GM12878 (cell line): ENCODE data around the gene B3GNT7. TPM values are rescaled to one million over a fixed set of nuclear protein-coding genes. Genes with fewer than 3 reads are reported as not detected.

ENCODE experiments used
- ATAC-seq: fragments of 200-7000 bp; cut with Tn5 transposase; 3 replicates; pipeline ENCODE4 v1.9.1; 2020; ENCODE audit warnings: mild to moderate bottlenecking, moderate library complexity
- BruUV-seq: library from RNA; stranded (reverse); fragments of 400-500 nt; replicated peaks from 2 replicates; lab custom pipeline; 2021; lab: Mats Ljungman, UMichigan
- CTCF ChIA-PET: fragments of 300-600 bp; sonication (Branson Sonifier 250); formaldehyde crosslinking; extraction: SDS; loops from one replicate; lab custom pipeline; 2021; ENCODE audit warnings: inconsistent platforms; lab: Yijun Ruan, JAX
- POLR2A ChIA-PET: fragments of 350-600 bp; formaldehyde crosslinking; extraction: SDS; loops from one replicate; lab custom pipeline; 2021; ENCODE audit warnings: inconsistent platforms; lab: Charles Lee
- RAD21 ChIA-PET: fragments of 300-600 bp; sonication (Branson Sonifier 250); formaldehyde crosslinking; loops from one replicate; lab custom pipeline; 2023; ENCODE audit warnings: antibody characterized with exemption; ENCODE audit not compliant: unreplicated experiment; lab: Charles Lee
- SMC1A ChIA-PET: fragments of 300-600 bp; sonication (Branson Sonifier 250); formaldehyde crosslinking; loops from one replicate; lab custom pipeline; 2023; ENCODE audit not compliant: unreplicated experiment, uncharacterized antibody; lab: Charles Lee
- DNase-seq: peaks from one replicate; pipeline ENCODE4 v3.0.0-alpha.2; 2011; ENCODE audit warnings: low read depth, low spot score
- FAIRE-seq: peaks from 3 replicates; lab custom pipeline; 2011; peaks lifted over from hg19 to GRCh38; lab: Jason Lieb, UNC
- H2AFZ ChIP-seq: 2 replicates; pipeline ENCODE4 v1.6.0; 2011; ENCODE audit warnings: low read depth, low read length, control low read depth; ENCODE audit not compliant: control insufficient read depth
- H3K27ac ChIP-seq: 2 replicates; pipeline ENCODE4 v1.5.1; 2011; ENCODE audit warnings: control low read depth; ENCODE audit not compliant: control insufficient read depth, insufficient read depth
- H3K27me3 ChIP-seq, 2 experiments: replicated peaks in 1 of 2; 2 replicates each; pipeline versions ENCODE4 v1.6.0 to v1.6.1; 2011; ENCODE audit warnings: low read length in 1 of 2; ENCODE audit not compliant: control insufficient read depth in 2 of 2, insufficient read depth in 2 of 2
- H3K36me3 ChIP-seq, 2 experiments: 2 replicates each; pipeline ENCODE4 v1.5.1; 2011; ENCODE audit warnings: low read length in 1 of 2; ENCODE audit not compliant: control insufficient read depth in 2 of 2, insufficient read depth in 2 of 2
- H3K4me1 ChIP-seq: 2 replicates; pipeline ENCODE4 v1.6.1; 2011; ENCODE audit warnings: mild to moderate bottlenecking, low read length, moderate library complexity, mixed read lengths; ENCODE audit not compliant: control insufficient read depth, insufficient read depth
- H3K4me2 ChIP-seq: 2 replicates; pipeline ENCODE4 v1.6.0; 2011; ENCODE audit warnings: control low read depth; ENCODE audit not compliant: control insufficient read depth, insufficient read depth
- H3K4me3 ChIP-seq: fragments of 200-600 bp; sonication (generic); 2 replicates; pipeline ENCODE4 v1.5.1; 2016
- H3K79me2 ChIP-seq: 2 replicates; pipeline ENCODE4 v1.6.0; 2011; ENCODE audit warnings: low read length; ENCODE audit not compliant: control insufficient read depth, insufficient read depth
- H3K9ac ChIP-seq: 2 replicates; pipeline ENCODE4 v1.8.0; 2011; ENCODE audit warnings: low read length, control low read depth, mixed read lengths; ENCODE audit not compliant: control insufficient read depth, insufficient read depth
- H3K9me3 ChIP-seq: replicated peaks from 3 replicates; pipeline ENCODE4 v1.5.1; 2011; ENCODE audit warnings: mild to moderate bottlenecking, low read length; ENCODE audit not compliant: control insufficient read depth, insufficient read depth
- H4K20me1 ChIP-seq: 2 replicates; pipeline ENCODE4 v1.6.0; 2011; ENCODE audit not compliant: control insufficient read depth, insufficient read depth
- BACH1 ChIP-seq: fragments of 450-650 bp; IDR thresholded peaks from 2 replicates; pipeline ENCODE4 v1.6.1; 2017; ENCODE audit warnings: mild to moderate bottlenecking, borderline replicate concordance
- BHLHE40 ChIP-seq, 2 experiments: fragments of 450-650 bp in 1 of 2; IDR thresholded peaks; 2 replicates each; pipeline ENCODE4 v1.6.1; 2011 to 2017; ENCODE audit warnings: low read depth in 2 of 2, borderline replicate concordance in 1 of 2, improper control_type of control experiment in 1 of 2, low read length in 1 of 2, mild to moderate bottlenecking in 1 of 2
- CREB1 ChIP-seq: IDR thresholded peaks from 2 replicates; pipeline ENCODE4 v1.6.1; 2012; ENCODE audit warnings: low read depth, mild to moderate bottlenecking, inconsistent platforms
- CUX1 ChIP-seq: IDR thresholded peaks from 2 replicates; pipeline ENCODE4 v1.6.1; 2012; ENCODE audit warnings: improper control_type of control experiment, low read depth, low read length; ENCODE audit not compliant: insufficient replicate concordance
- ESRRA ChIP-seq: IDR thresholded peaks from 2 replicates; pipeline ENCODE4 v1.6.1; 2012; ENCODE audit warnings: mild to moderate bottlenecking, low read length, improper control_type of control experiment
- EZH2 ChIP-seq: IDR thresholded peaks from 2 replicates; pipeline ENCODE4 v1.6.1; 2012; ENCODE audit warnings: low read depth, mild to moderate bottlenecking, control low read depth, inconsistent platforms, low read length, borderline replicate concordance; ENCODE audit not compliant: control insufficient read depth
- MTA3 ChIP-seq: IDR thresholded peaks from 2 replicates; pipeline ENCODE4 v1.6.1; 2012; ENCODE audit warnings: low read length, inconsistent platforms, borderline replicate concordance
- WRNIP1 ChIP-seq: IDR thresholded peaks from 2 replicates; pipeline ENCODE4 v1.6.1; 2011; ENCODE audit warnings: low read depth, low read length, improper control_type of control experiment, borderline replicate concordance
- WGBS: methylation state at CpG from one replicate; pipeline ENCODE4 v1.1.6; 2016; ENCODE audit warnings: low lambda C conversion rate; ENCODE audit not compliant: insufficient replicate concordance, insufficient coverage; ENCODE audit errors: missing lambda C conversion rate; 5-methylcytosine and 5-hydroxymethylcytosine counted together
- in situ Hi-C: fragments of 300-500 bp; cut with MboI; formaldehyde crosslinking; loops from 9 replicates; pipeline ENCODE4 v1.14.3; 2018; ENCODE audit warnings: mixed read lengths
- intact Hi-C: fragments of 100-400 bp; cut with micrococcal nuclease; formaldehyde crosslinking; loops from one replicate; pipeline ENCODE4 v1.14.2; 2022; ENCODE audit not compliant: unreplicated experiment
- polyA plus RNA-seq, 11 experiments: library from polyadenylated mRNA; depleted of rRNA in 4 of 11; unstranded in 6 of 11; stranded (reverse) in 5 of 11; fragments of >200 nt; fragmentation: Nextera tagmentation in 4 of 11; fragmentation: Illumina TruSeq in 1 of 11; extraction: Ambion mirVana in 4 of 11; extraction: Trizol in 1 of 11; gene quantifications; 1 replicate in 1 of 11; 2 replicates in 10 of 11; pipeline versions ENCODE4 v1.2.1 to v1.2.3, GENCODE V29; 2011 to 2016; ENCODE audit warnings: inconsistent platforms in 2 of 11, missing spikeins in 2 of 11, low read depth in 1 of 11
- total RNA-seq, 4 experiments: library from RNA; depleted of rRNA in 3 of 4; stranded (reverse); fragments of >200 nt in 3 of 4; fragmentation: Illumina TruSeq in 1 of 4; extraction: Trizol in 1 of 4; gene quantifications; 2 replicates each; pipeline versions ENCODE4 v1.2.1 to v1.2.3, GENCODE V29; 2013 to 2021
- TF ChIP-seq, protein P1 (sequence below): IDR thresholded peaks from 2 replicates; pipeline ENCODE4 v1.6.1; 2012; ENCODE audit warnings: low read depth, low read length, improper control_type of control experiment

The B3GNT7 gene
- total and polyA plus RNA-seq, 10 of the 15 experiments (the other 5 are each of a cell fraction or from before 2014, with no cell fraction given), result 0.91 to 12.6 (median 3.7) TPM

DNA sequence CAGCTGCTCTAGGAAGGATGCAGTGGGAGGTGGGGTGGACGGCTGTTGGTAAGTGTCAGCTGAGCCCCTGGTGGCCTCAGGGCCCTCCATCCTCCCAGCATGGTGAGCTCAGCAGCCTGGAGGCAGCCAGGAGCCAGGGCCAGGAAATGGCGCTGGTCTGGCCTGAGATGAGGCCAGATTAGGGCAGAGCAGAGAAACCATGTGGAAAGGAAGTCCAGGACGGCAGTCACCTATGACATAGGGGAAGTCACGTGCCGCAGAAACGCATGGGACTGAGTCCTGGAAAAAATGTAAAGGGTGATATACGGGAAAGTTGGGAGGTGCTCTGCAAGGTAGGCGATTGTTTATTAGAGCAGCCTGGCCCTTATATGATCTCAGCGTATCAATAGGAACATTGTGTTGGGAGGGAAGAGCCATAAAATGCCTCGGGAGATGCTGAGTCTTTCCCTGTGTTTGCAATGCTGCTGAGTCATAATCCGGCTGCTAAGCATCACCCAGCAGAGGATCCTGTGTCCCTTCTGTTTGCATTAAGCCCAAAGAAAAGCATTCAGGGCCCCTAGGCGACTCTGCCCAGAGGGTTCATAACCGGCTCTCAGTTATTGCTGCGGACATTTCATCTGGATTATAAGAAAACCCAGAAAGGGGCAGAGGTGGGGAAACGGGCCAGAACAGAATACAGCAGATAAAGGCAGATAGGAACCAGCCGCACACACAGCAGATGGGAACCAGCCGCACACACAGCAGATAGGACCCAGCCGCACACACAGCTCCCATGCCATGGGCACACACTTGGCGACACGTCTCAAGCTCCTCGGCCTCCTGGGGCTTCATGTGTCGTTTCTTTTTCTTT is 30.3 kb upstream of the B3GNT7 start:
- BruUV-seq, result no TSS peak
- DNase-seq (no peak), FAIRE-seq (no peak), ATAC-seq (no peak)
- H4K20me1 ChIP-seq, result no peaks in the 10 kb centered on the region
- TF ChIP-seq WRNIP1 (no peak), BHLHE40 (IDR thresholded peaks at IDR 0.05; ENCODE audit: borderline replicate concordance in 1 of 2, low read depth in 2 of 2, low read length in 1 of 2) (peak in 1 of 2 experiments; percentile 59; a peak in 2 of 4 replicates)
- no peaks in the 10 kb centered on the region for H3K79me2 ChIP-seq
- H3K27me3 ChIP-seq, result no peaks in the 10 kb centered on the region
- 65% methylated on average over 22 of the region's 22 CpGs for WGBS
- ChIA-PET CTCF (no interaction called here), RAD21 (interaction anchor here (2.2 kb wide), 1 partner anchor 35 kb away, joined by 6 read pairs; no protein-coding TSS in a partner anchor), SMC1A (interaction anchor here (0.7 to 1.7 kb wide), 3 partner anchors 18 to 137 kb away, joined by 4 read pairs; no protein-coding TSS in a partner anchor), POLR2A (no interaction called here)
- no peaks in the 10 kb centered on the region; a peak in 1 of 4 replicates for H3K36me3 ChIP-seq
- no peak overlapping the region for H3K4me2 ChIP-seq
- H3K4me1 ChIP-seq, result peaks cover 15% of the 10 kb centered on the region
- no peak overlapping the region for H3K9ac ChIP-seq
- H2AFZ ChIP-seq, result peak overlapping the region; percentile 47
- H3K4me3 ChIP-seq, result no peak overlapping the region
- intact Hi-C loops, result no loop called here
- in situ Hi-C loops, result no loop called here
- no peak overlapping the region for H3K27ac ChIP-seq
- no peaks in the 10 kb centered on the region for H3K9me3 ChIP-seq

DNA sequence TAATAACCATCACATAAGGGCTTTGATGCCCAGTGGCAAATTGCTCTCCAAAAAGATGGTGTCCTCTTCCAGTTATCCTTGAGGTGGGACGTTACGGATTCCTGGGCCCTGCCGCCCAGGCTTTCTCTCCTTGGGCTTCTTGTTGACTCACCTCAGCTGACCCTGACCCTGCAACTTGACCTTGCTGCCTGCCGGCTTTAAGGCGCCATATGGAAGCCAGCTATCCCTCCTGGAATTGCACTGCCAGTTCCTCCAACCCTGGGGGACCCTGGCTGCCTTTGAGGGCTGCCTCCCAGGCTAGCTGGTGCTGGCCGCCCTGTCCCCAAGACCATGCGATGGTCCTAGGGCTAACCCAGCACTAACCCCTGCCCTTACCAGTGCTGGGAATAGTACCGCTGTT is 28.3 kb upstream of the B3GNT7 start:
- CTCF ChIA-PET, result no interaction called here
- Histone ChIP-seq H4K20me1 (no peaks in the 10 kb centered on the region), H3K27me3 (no peaks in the 10 kb centered on the region), H3K9ac (no peak overlapping the region), H3K79me2 (no peaks in the 10 kb centered on the region), H3K27ac (no peak overlapping the region), H3K36me3 (no peaks in the 10 kb centered on the region; a peak in 1 of 4 replicates), H3K4me2 (no peak overlapping the region), H2AFZ (no peak overlapping the region), H3K4me1 (peaks cover 7% of the 10 kb centered on the region), H3K4me3 (no peak overlapping the region), H3K9me3 (no peaks in the 10 kb centered on the region)
- SMC1A ChIA-PET, result no interaction called here
- RAD21 ChIA-PET, result no interaction called here
- intact Hi-C loops (no loop called here), in situ Hi-C loops (no loop called here)
- FAIRE-seq (no peak), ATAC-seq (no peak), DNase-seq (no peak)
- 97% methylated on average over 8 of the region's 8 CpGs for WGBS
- no TSS peak for BruUV-seq
- POLR2A ChIA-PET, result no interaction called here
- TF ChIP-seq, protein P1, sequence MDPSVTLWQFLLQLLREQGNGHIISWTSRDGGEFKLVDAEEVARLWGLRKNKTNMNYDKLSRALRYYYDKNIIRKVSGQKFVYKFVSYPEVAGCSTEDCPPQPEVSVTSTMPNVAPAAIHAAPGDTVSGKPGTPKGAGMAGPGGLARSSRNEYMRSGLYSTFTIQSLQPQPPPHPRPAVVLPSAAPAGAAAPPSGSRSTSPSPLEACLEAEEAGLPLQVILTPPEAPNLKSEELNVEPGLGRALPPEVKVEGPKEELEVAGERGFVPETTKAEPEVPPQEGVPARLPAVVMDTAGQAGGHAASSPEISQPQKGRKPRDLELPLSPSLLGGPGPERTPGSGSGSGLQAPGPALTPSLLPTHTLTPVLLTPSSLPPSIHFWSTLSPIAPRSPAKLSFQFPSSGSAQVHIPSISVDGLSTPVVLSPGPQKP, result no peak
- TF ChIP-seq BACH1 (no peak), MTA3 (no peak), CREB1 (no peak), EZH2 (no peak), CUX1 (no peak), ESRRA (no peak)
